GM21723 (cell line): ENCODE results near the gene TNFAIP8L3.

ENCODE experiments used
- ATAC-seq: cut with Tn5 transposase; IDR thresholded peaks from one replicate; pipeline ENCODE4 v1.9.1; 2021; ENCODE audit warnings: mild to moderate bottlenecking, moderate library complexity; ENCODE audit not compliant: unreplicated experiment

TNFAIP8L3 gene

GRCh38 chr15:51007131-51007666, 87.5 kb downstream of the TNFAIP8L3 start:
- ATAC-seq: no peak
